ENCODE results near the gene TLL2. TPM values are rescaled to one million over a fixed set of nuclear protein-coding genes. Genes with fewer than 3 reads are reported as not detected.

The TLL2 gene
- total RNA-seq, 2 donors from 2014 or later: 0.28 to 0.32 TPM

- TF ChIP-seq POLR2A (IDR thresholded peaks at IDR 0.05) (no peak), POLR2AphosphoS5 (IDR thresholded peaks at IDR 0.05) (no peak)
- TF ChIP-seq, protein P1, sequence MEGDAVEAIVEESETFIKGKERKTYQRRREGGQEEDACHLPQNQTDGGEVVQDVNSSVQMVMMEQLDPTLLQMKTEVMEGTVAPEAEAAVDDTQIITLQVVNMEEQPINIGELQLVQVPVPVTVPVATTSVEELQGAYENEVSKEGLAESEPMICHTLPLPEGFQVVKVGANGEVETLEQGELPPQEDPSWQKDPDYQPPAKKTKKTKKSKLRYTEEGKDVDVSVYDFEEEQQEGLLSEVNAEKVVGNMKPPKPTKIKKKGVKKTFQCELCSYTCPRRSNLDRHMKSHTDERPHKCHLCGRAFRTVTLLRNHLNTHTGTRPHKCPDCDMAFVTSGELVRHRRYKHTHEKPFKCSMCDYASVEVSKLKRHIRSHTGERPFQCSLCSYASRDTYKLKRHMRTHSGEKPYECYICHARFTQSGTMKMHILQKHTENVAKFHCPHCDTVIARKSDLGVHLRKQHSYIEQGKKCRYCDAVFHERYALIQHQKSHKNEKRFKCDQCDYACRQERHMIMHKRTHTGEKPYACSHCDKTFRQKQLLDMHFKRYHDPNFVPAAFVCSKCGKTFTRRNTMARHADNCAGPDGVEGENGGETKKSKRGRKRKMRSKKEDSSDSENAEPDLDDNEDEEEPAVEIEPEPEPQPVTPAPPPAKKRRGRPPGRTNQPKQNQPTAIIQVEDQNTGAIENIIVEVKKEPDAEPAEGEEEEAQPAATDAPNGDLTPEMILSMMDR (IDR thresholded peaks at IDR 0.05): no peak
- no peaks in the 10 kb centered on the region for H3K9me3 ChIP-seq
- 93% methylated on average over 1 of the region's 1 CpG for WGBS
- no peaks in the 10 kb centered on the region for H3K27me3 ChIP-seq (replicated peaks; ENCODE audit: insufficient read depth)
- H3K36me3 ChIP-seq: no peaks in the 10 kb centered on the region
- intact Hi-C loops (cut with DNase I): no loop called here
- H3K4me1 ChIP-seq (replicated peaks): no peaks in the 10 kb centered on the region
- no peak overlapping the region for H3K27ac ChIP-seq
- DNase-seq (ENCODE audit: low spot score): no peak
- H3K4me3 ChIP-seq: no peak overlapping the region
Observed at GRCh38 chr10:96322275-96322674, 191.5 kb downstream of the TLL2 start.

- no peak overlapping the region for H3K27ac ChIP-seq
- no peaks in the 10 kb centered on the region for H3K27me3 ChIP-seq (replicated peaks; ENCODE audit: insufficient read depth)
- H3K4me1 ChIP-seq (replicated peaks): no peaks in the 10 kb centered on the region
- H3K4me3 ChIP-seq: no peak overlapping the region
- DNase-seq (ENCODE audit: low spot score): no peak
- H3K9me3 ChIP-seq: no peaks in the 10 kb centered on the region
- TF ChIP-seq POLR2A (IDR thresholded peaks at IDR 0.05) (no peak), POLR2AphosphoS5 (IDR thresholded peaks at IDR 0.05) (no peak)
- TF ChIP-seq, protein P1 (IDR thresholded peaks at IDR 0.05): no peak
- intact Hi-C loops (cut with DNase I): no loop called here
- WGBS: 64% methylated on average over 5 of the region's 5 CpGs
- no peaks in the 10 kb centered on the region for H3K36me3 ChIP-seq
Observed at GRCh38 chr10:96321822-96322221, 191.9 kb downstream of the TLL2 start.

- intact Hi-C loops (cut with DNase I): no loop called here
- Histone ChIP-seq H3K4me1 (replicated peaks) (no peaks in the 10 kb centered on the region), H3K4me3 (no peak overlapping the region), H3K36me3 (no peaks in the 10 kb centered on the region), H3K27ac (no peak overlapping the region), H3K27me3 (replicated peaks; ENCODE audit: insufficient read depth) (no peaks in the 10 kb centered on the region), H3K9me3 (no peaks in the 10 kb centered on the region)
- no peak for DNase-seq (ENCODE audit: low spot score)
- TF ChIP-seq POLR2A (IDR thresholded peaks at IDR 0.05) (no peak), POLR2AphosphoS5 (IDR thresholded peaks at IDR 0.05) (no peak)
- TF ChIP-seq, protein P1 (IDR thresholded peaks at IDR 0.05): no peak
- 37% methylated on average over 3 of the region's 3 CpGs for WGBS
Observed at GRCh38 chr10:96319754-96320474, 193.8 kb downstream of the TLL2 start.

DNA sequence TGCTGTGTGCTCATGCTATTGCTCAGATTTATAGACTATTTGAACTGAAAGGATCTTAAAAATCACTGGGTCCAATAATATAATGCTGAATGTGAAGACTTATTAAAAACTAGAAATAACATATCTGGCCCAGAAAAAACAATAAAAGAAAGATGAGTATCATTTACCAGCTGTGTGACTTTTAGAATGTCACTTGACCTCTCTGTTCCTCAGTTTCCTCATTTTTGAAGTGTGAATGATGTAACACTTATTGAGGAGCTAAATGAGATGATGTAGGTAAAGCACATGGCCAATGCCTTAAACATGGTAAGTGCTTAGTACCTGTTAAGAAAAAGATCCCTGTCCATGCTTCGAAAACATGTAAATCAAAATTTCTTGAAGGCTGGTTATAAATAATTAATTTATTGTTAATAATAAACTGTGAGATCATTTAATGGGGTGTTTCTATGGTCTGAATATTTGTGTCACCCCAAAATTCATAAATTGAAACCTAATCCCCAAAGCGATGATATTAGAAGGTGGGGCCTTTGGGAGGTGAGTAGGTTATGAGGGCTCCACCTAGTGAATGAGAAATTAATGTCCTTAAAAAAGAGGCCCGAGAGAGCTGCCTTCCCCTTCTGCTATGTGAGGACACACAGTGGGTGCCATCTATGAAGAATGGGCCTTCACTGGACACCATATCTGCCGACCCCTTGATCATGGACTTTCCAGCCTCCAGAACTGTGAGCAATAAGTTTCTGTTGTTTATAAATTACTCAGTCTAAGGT is 196.5 kb downstream of the TLL2 start:
- TF ChIP-seq, protein P1 (IDR thresholded peaks at IDR 0.05): no peak
- TF ChIP-seq POLR2AphosphoS5 (IDR thresholded peaks at IDR 0.05): no peak
- no peak for TF ChIP-seq POLR2A (IDR thresholded peaks at IDR 0.05)
- Histone ChIP-seq H3K4me3 (no peak overlapping the region), H3K27ac (no peak overlapping the region), H3K4me1 (replicated peaks) (no peaks in the 10 kb centered on the region), H3K9me3 (no peaks in the 10 kb centered on the region), H3K36me3 (no peaks in the 10 kb centered on the region), H3K27me3 (replicated peaks; ENCODE audit: insufficient read depth) (no peaks in the 10 kb centered on the region)
- intact Hi-C loops (cut with DNase I): no loop called here
- no peak for DNase-seq (ENCODE audit: low spot score)
- WGBS: 80% methylated on average over 4 of the region's 4 CpGs

Other genes starting within 250 kb of the TLL2 start
- gene BLNK, start 242.4 kb downstream of the TLL2 start, total RNA-seq: 1 to 10 TPM; 4.8 to 8.2 TPM
- gene DNTT, start 209.5 kb downstream of the TLL2 start, total RNA-seq: not detected
- under 1 TPM in 1 of 2 donors, not detected in 1; 0.17 TPM for gene OPALIN, start 154.9 kb downstream of the TLL2 start, total RNA-seq
- 100 to 1,000 TPM in 1 of 2 donors, 10 to 100 TPM in 1; 74.1 to 165 TPM for gene TM9SF3, start 73.1 kb upstream of the TLL2 start, total RNA-seq
- 10 to 100 TPM in 1 of 2 donors, 1 to 10 TPM in 1; 3.8 to 15.6 TPM for gene PIK3AP1, start 206.6 kb upstream of the TLL2 start, total RNA-seq